ENCODE measurements around the gene SLC2A14.

DNA sequence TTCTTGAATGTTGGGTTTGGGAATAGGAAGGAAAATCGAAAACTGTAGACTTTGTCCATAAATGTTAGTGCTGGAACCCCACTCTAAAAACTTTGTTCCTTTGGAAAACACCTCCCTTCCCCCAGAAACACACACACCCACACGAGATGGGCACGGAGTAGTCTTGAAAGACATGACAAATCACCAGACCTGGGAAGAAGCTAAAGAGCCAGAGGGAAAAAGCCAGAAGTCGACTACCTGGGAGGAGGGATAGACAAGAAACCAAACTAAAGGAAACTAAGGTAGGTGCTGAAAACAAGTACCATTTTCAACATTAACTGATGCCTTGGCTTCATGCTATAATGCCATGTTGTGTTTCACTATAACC is 84.4 kb downstream of the SLC2A14 start:
- TF ChIP-seq, protein P1, sequence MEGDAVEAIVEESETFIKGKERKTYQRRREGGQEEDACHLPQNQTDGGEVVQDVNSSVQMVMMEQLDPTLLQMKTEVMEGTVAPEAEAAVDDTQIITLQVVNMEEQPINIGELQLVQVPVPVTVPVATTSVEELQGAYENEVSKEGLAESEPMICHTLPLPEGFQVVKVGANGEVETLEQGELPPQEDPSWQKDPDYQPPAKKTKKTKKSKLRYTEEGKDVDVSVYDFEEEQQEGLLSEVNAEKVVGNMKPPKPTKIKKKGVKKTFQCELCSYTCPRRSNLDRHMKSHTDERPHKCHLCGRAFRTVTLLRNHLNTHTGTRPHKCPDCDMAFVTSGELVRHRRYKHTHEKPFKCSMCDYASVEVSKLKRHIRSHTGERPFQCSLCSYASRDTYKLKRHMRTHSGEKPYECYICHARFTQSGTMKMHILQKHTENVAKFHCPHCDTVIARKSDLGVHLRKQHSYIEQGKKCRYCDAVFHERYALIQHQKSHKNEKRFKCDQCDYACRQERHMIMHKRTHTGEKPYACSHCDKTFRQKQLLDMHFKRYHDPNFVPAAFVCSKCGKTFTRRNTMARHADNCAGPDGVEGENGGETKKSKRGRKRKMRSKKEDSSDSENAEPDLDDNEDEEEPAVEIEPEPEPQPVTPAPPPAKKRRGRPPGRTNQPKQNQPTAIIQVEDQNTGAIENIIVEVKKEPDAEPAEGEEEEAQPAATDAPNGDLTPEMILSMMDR (IDR thresholded peaks at IDR 0.05), result no peak
- TF ChIP-seq POLR2A (IDR thresholded peaks at IDR 0.05) (no peak), POLR2AphosphoS5 (IDR thresholded peaks at IDR 0.05) (no peak)
